Calu3 (cell line): ENCODE results near the gene ARHGAP8. TPM values are rescaled to one million over a fixed set of nuclear protein-coding genes. Genes with fewer than 3 reads are reported as not detected.

ENCODE experiments used
- BruUV-seq: library from RNA; stranded (reverse); fragments of 400-500 nt; replicated peaks from 2 replicates; lab custom pipeline; 2021; lab: Mats Ljungman, UMichigan
- CTCF ChIA-PET: fragments of 300-600 bp; sonication (Branson Sonifier 250); formaldehyde crosslinking; loops from one replicate; lab custom pipeline; 2022; ENCODE audit warnings: antibody characterized with exemption; lab: Charles Lee
- DNase-seq: peaks from one replicate; pipeline ENCODE4 v3.0.0; 2022
- H3K27ac Mint-ChIP-seq: one replicate; pipeline ENCODE4 v1.8.0; 2022; ENCODE audit warnings: mixed read lengths; ENCODE audit not compliant: unreplicated experiment
- H3K27me3 Mint-ChIP-seq: one replicate; pipeline ENCODE4 v1.8.0; 2022; ENCODE audit warnings: mixed read lengths; ENCODE audit not compliant: unreplicated experiment
- H3K36me3 Mint-ChIP-seq: one replicate; pipeline ENCODE4 v1.8.0; 2022; ENCODE audit warnings: mild to moderate bottlenecking, moderate library complexity, mixed read lengths; ENCODE audit not compliant: insufficient read depth, unreplicated experiment
- H3K4me1 Mint-ChIP-seq: one replicate; pipeline ENCODE4 v1.8.0; 2022; ENCODE audit warnings: mild to moderate bottlenecking, low read depth, mixed read lengths; ENCODE audit not compliant: unreplicated experiment
- H3K4me3 Mint-ChIP-seq: one replicate; pipeline ENCODE4 v1.8.0; 2022; ENCODE audit warnings: mild to moderate bottlenecking, low read depth, moderate library complexity, mixed read lengths; ENCODE audit not compliant: unreplicated experiment
- H3K9me3 Mint-ChIP-seq: one replicate; pipeline ENCODE4 v1.8.0; 2022; ENCODE audit warnings: low read depth, mixed read lengths; ENCODE audit not compliant: unreplicated experiment
- CTCF ChIP-seq: fragments of 200-600 bp; IDR thresholded peaks from one replicate; pipeline ENCODE4 v1.8.0; 2022; ENCODE audit warnings: antibody characterized with exemption; ENCODE audit not compliant: unreplicated experiment
- intact Hi-C: fragments of 100-400 bp; cut with micrococcal nuclease; formaldehyde crosslinking; loops from one replicate; pipeline ENCODE4 v1.10.0; 2022; ENCODE audit not compliant: unreplicated experiment
- total RNA-seq: library from RNA; stranded (reverse); gene quantifications from 2 replicates; pipeline ENCODE4 v1.2.3, GENCODE V29; 2022

The ARHGAP8 gene
- total RNA-seq, 1 experiment from 2014 or later = 127 TPM

GRCh38 chr22:44786136-44786535 lies 33.8 kb downstream of the ARHGAP8 start:
- no peak overlapping the region for H3K27ac Mint-ChIP-seq
- CTCF ChIA-PET = no interaction called here
- no peak for DNase-seq
- no peak for TF ChIP-seq CTCF
- BruUV-seq = no TSS peak
- H3K27me3 Mint-ChIP-seq = no peaks in the 10 kb centered on the region
- peaks cover 48% of the 10 kb centered on the region for H3K36me3 Mint-ChIP-seq
- H3K4me1 Mint-ChIP-seq = peaks cover 12% of the 10 kb centered on the region
- intact Hi-C loops = no loop called here
- H3K4me3 Mint-ChIP-seq = no peak overlapping the region
- no peaks in the 10 kb centered on the region for H3K9me3 Mint-ChIP-seq

- Mint-ChIP-seq H3K4me1 (peaks cover 12% of the 10 kb centered on the region), H3K27ac (no peak overlapping the region), H3K27me3 (no peaks in the 10 kb centered on the region), H3K9me3 (no peaks in the 10 kb centered on the region), H3K36me3 (peaks cover 51% of the 10 kb centered on the region), H3K4me3 (no peak overlapping the region)
- no peak for TF ChIP-seq CTCF
- CTCF ChIA-PET = no interaction called here
- no TSS peak for BruUV-seq
- intact Hi-C loops = no loop called here
- DNase-seq = no peak
These were observed 34.2 kb downstream of the ARHGAP8 start for GRCh38 chr22:44786610-44787009.

GRCh38 chr22:44787832-44788231 lies 35.5 kb downstream of the ARHGAP8 start:
- no peak for DNase-seq
- intact Hi-C loops = no loop called here
- H3K27ac Mint-ChIP-seq = no peak overlapping the region
- no peaks in the 10 kb centered on the region for H3K9me3 Mint-ChIP-seq
- H3K4me1 Mint-ChIP-seq = peaks cover 12% of the 10 kb centered on the region
- H3K36me3 Mint-ChIP-seq = peaks cover 57% of the 10 kb centered on the region
- H3K4me3 Mint-ChIP-seq = no peak overlapping the region
- BruUV-seq = no TSS peak
- CTCF ChIA-PET = no interaction called here
- H3K27me3 Mint-ChIP-seq = no peaks in the 10 kb centered on the region
- TF ChIP-seq CTCF = no peak

- no peak for TF ChIP-seq CTCF
- Mint-ChIP-seq H3K4me1 (no peaks in the 10 kb centered on the region), H3K4me3 (no peak overlapping the region), H3K9me3 (no peaks in the 10 kb centered on the region), H3K27me3 (no peaks in the 10 kb centered on the region), H3K36me3 (peaks cover 58% of the 10 kb centered on the region), H3K27ac (no peak overlapping the region)
- CTCF ChIA-PET = no interaction called here
- intact Hi-C loops = no loop called here
- no TSS peak for BruUV-seq
- no peak for DNase-seq
These were observed 40.7 kb downstream of the ARHGAP8 start for GRCh38 chr22:44793106-44793505.
